Astrocyte (in vitro differentiated cells and primary cell): Measurements from ENCODE around the gene BLZF1.

Source experiments
- EZH2 ChIP-seq: IDR thresholded peaks from 2 replicates; pipeline ENCODE4 v1.6.1; 2012; ENCODE audit warnings: mild to moderate bottlenecking, low read length, inconsistent platforms; ENCODE audit not compliant: insufficient read depth
- TF ChIP-seq, protein P1 (sequence below): IDR thresholded peaks from 2 replicates; pipeline ENCODE4 v1.5.1; 2011; ENCODE audit warnings: low read depth, mild to moderate bottlenecking, inconsistent platforms, low read length, moderate library complexity; ENCODE audit not compliant: insufficient read depth

DNA sequence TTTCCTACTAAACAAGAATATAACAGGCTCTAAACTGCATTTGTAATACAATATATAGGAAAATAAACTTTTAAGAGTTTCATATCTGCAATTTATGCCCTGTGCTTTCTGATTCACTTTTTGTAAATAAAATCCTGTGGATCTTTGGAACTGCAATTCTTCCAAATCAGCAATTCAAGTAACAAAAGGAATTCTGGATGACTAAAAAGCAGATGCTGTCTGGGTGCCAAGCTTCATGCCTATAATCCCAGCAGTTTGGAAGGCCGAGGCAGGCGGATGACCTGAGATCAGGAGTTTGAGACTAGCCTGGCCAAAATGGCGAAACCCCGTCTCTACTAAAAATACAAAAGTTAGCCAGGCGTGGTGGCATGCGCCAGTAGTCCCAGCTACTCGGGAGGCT is 6.7 kb upstream of the BLZF1 start:
- TF ChIP-seq, protein P1, sequence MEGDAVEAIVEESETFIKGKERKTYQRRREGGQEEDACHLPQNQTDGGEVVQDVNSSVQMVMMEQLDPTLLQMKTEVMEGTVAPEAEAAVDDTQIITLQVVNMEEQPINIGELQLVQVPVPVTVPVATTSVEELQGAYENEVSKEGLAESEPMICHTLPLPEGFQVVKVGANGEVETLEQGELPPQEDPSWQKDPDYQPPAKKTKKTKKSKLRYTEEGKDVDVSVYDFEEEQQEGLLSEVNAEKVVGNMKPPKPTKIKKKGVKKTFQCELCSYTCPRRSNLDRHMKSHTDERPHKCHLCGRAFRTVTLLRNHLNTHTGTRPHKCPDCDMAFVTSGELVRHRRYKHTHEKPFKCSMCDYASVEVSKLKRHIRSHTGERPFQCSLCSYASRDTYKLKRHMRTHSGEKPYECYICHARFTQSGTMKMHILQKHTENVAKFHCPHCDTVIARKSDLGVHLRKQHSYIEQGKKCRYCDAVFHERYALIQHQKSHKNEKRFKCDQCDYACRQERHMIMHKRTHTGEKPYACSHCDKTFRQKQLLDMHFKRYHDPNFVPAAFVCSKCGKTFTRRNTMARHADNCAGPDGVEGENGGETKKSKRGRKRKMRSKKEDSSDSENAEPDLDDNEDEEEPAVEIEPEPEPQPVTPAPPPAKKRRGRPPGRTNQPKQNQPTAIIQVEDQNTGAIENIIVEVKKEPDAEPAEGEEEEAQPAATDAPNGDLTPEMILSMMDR = no peak
- TF ChIP-seq EZH2 = no peak
